CD4-positive, alpha-beta T cell (primary cell): Measurements from ENCODE around the gene LDLRAD4. TPM values are rescaled to one million over a fixed set of nuclear protein-coding genes. Genes with fewer than 3 reads are reported as not detected.

Experiments used
- ATAC-seq: fragments of 200-7000 bp; cut with Tn5 transposase; one replicate; pipeline ENCODE4 v1.10.0; 2022; ENCODE audit warnings: mild to moderate bottlenecking; ENCODE audit not compliant: poor library complexity
- CTCF ChIA-PET: fragments of 350-600 bp; sonication (Branson Sonifier 250); formaldehyde crosslinking; loops from one replicate; lab custom pipeline; 2021; ENCODE audit warnings: antibody characterized with exemption, inconsistent platforms; lab: Charles Lee
- POLR2A ChIA-PET: fragments of 350-600 bp; sonication (Branson Sonifier 250); formaldehyde crosslinking; loops from one replicate; lab custom pipeline; 2021; ENCODE audit warnings: antibody characterized with exemption, inconsistent platforms; lab: Charles Lee
- DNase-seq, 14 experiments: peaks; one replicate each; pipeline ENCODE4 v3.0.0-alpha.2; 2013 to 2020; ENCODE audit warnings: mixed read lengths in 2 of 14
- H3K27ac ChIP-seq, 2 donors: one replicate each; pipeline versions ENCODE4 v1.5.1 to v1.7.0; 2013; ENCODE audit warnings: low read length in 2 of 2, low read depth in 1 of 2, mild to moderate bottlenecking in 1 of 2
- H3K27me3 ChIP-seq, 2 experiments: 1 replicate in 1 of 2; 2 replicates in 1 of 2; pipeline versions ENCODE4 v1.6.1 to v1.7.0; 2013; ENCODE audit warnings: low read length in 2 of 2, control low read depth in 1 of 2, mild to moderate bottlenecking in 1 of 2, moderate library complexity in 1 of 2; ENCODE audit not compliant: insufficient read depth in 2 of 2, control insufficient read depth in 1 of 2
- H3K36me3 ChIP-seq: one replicate; pipeline ENCODE4 v1.6.1; 2013; ENCODE audit warnings: low read length, control low read depth; ENCODE audit not compliant: insufficient read depth
- H3K4me1 ChIP-seq: one replicate; pipeline ENCODE4 v1.6.1; 2013; ENCODE audit warnings: low read length, control low read depth; ENCODE audit not compliant: insufficient read depth
- H3K4me3 ChIP-seq: one replicate; pipeline ENCODE4 v1.5.1; 2013; ENCODE audit warnings: mild to moderate bottlenecking, low read length, moderate library complexity
- H3K9me3 ChIP-seq, 2 experiments: 1 replicate in 1 of 2; 2 replicates in 1 of 2; pipeline versions ENCODE4 v1.6.1 to v1.7.0; 2013; ENCODE audit warnings: low read length in 2 of 2, mild to moderate bottlenecking in 2 of 2, control low read depth in 1 of 2, moderate library complexity in 1 of 2; ENCODE audit not compliant: control insufficient read depth in 1 of 2, insufficient read depth in 1 of 2
- H3K27ac Mint-ChIP-seq: one replicate; pipeline ENCODE4 v1.8.0; 2020; ENCODE audit warnings: mixed read lengths
- H3K27me3 Mint-ChIP-seq: one replicate; pipeline ENCODE4 v1.8.0; 2021; ENCODE audit warnings: mixed read lengths
- H3K36me3 Mint-ChIP-seq: one replicate; pipeline ENCODE4 v1.8.0; 2021; ENCODE audit warnings: low read depth, mixed read lengths
- H3K4me1 Mint-ChIP-seq: one replicate; pipeline ENCODE4 v1.8.0; 2021; ENCODE audit warnings: low read depth, mixed read lengths
- H3K4me3 Mint-ChIP-seq: one replicate; pipeline ENCODE4 v1.8.0; 2020; ENCODE audit warnings: mild to moderate bottlenecking, mixed read lengths
- H3K9me3 Mint-ChIP-seq: one replicate; pipeline ENCODE4 v1.8.0; 2020; ENCODE audit warnings: mixed read lengths
- CTCF ChIP-seq: fragments of 200-600 bp; IDR thresholded peaks from one replicate; pipeline ENCODE4 v1.8.0; 2022; ENCODE audit warnings: antibody characterized with exemption, mild to moderate bottlenecking
- intact Hi-C, 2 experiments: fragments of 100-400 bp; cut with DNase I in 1 of 2; cut with micrococcal nuclease in 1 of 2; formaldehyde crosslinking; loops; one replicate each; pipeline versions ENCODE4 v1.15.1 to v1.9.0; 2023 to 2025; cut with DNase I, micrococcal nuclease
- total RNA-seq, 174 experiments: library from RNA in 2 of 174; stranded (reverse) in 2 of 174; gene quantifications; one replicate each; pipeline ENCODE4 v1.2.3 and lab custom pipeline; 2021 to 2026

LDLRAD4 gene
- total RNA-seq, 2 experiments from 2014 or later, result 51.9 to 52.7 TPM

GRCh38 chr18:13232971-13233786, 14.6 kb downstream of the LDLRAD4 start:
- ATAC-seq, result no peak
- no peaks in the 10 kb centered on the region for H3K4me1 ChIP-seq
- H3K4me3 ChIP-seq, result no peak overlapping the region
- no peaks in the 10 kb centered on the region for H3K27me3 ChIP-seq
- TF ChIP-seq CTCF, result no peak
- no peaks in the 10 kb centered on the region for H3K9me3 ChIP-seq
- POLR2A ChIA-PET, result no interaction called here
- H3K27ac ChIP-seq, result no peak overlapping the region
- intact Hi-C loops, result no loop called here
- Mint-ChIP-seq H3K4me3 (no peak overlapping the region), H3K27me3 (no peaks in the 10 kb centered on the region), H3K36me3 (no peaks in the 10 kb centered on the region), H3K27ac (no peak overlapping the region), H3K4me1 (no peaks in the 10 kb centered on the region), H3K9me3 (no peaks in the 10 kb centered on the region)
- CTCF ChIA-PET, result no interaction called here
- no peak for DNase-seq
- no peaks in the 10 kb centered on the region for H3K36me3 ChIP-seq

GRCh38 chr18:13233787-13234783, 15.5 kb downstream of the LDLRAD4 start:
- CTCF ChIA-PET, result no interaction called here
- H3K9me3 Mint-ChIP-seq, result no peaks in the 10 kb centered on the region
- no peaks in the 10 kb centered on the region for H3K36me3 ChIP-seq
- H3K27ac ChIP-seq, result no peak overlapping the region
- POLR2A ChIA-PET, result no interaction called here
- no peak overlapping the region for H3K4me3 ChIP-seq
- H3K36me3 Mint-ChIP-seq, result no peaks in the 10 kb centered on the region
- no peaks in the 10 kb centered on the region for H3K9me3 ChIP-seq
- no peaks in the 10 kb centered on the region for H3K27me3 Mint-ChIP-seq
- intact Hi-C loops, result no loop called here
- no peak overlapping the region for H3K4me3 Mint-ChIP-seq
- no peaks in the 10 kb centered on the region for H3K27me3 ChIP-seq
- H3K4me1 ChIP-seq, result no peaks in the 10 kb centered on the region
- DNase-seq (no peak), ATAC-seq (no peak)
- H3K4me1 Mint-ChIP-seq, result no peaks in the 10 kb centered on the region
- no peak overlapping the region for H3K27ac Mint-ChIP-seq
- no peak for TF ChIP-seq CTCF

GRCh38 chr18:13235421-13235831, 16.9 kb downstream of the LDLRAD4 start:
- intact Hi-C loops, result no loop called here
- no peak overlapping the region for H3K27ac Mint-ChIP-seq
- no peak for ATAC-seq
- Histone ChIP-seq H3K4me1 (no peaks in the 10 kb centered on the region), H3K27ac (no peak overlapping the region), H3K36me3 (no peaks in the 10 kb centered on the region), H3K9me3 (no peaks in the 10 kb centered on the region), H3K4me3 (no peak overlapping the region), H3K27me3 (no peaks in the 10 kb centered on the region)
- TF ChIP-seq CTCF, result no peak
- no peaks in the 10 kb centered on the region for H3K4me1 Mint-ChIP-seq
- no peaks in the 10 kb centered on the region for H3K36me3 Mint-ChIP-seq
- no peak overlapping the region for H3K4me3 Mint-ChIP-seq
- no peaks in the 10 kb centered on the region for H3K27me3 Mint-ChIP-seq
- ChIA-PET CTCF (no interaction called here), POLR2A (interaction anchor here (0.6 kb wide), 1 partner anchor 137 kb away, joined by 3 read pairs; no protein-coding TSS in a partner anchor)
- DNase-seq, result no peak
- H3K9me3 Mint-ChIP-seq, result no peaks in the 10 kb centered on the region
